HG03066 (cell line): ENCODE measurements around the gene ENC1.

Experiments
- ATAC-seq: cut with Tn5 transposase; IDR thresholded peaks from one replicate; pipeline ENCODE4 v1.9.1; 2021; ENCODE audit warnings: low read depth; ENCODE audit not compliant: unreplicated experiment

Gene ENC1

GRCh38 chr5:74579215-74579614 lies 61.3 kb downstream of the ENC1 start:
- peak; percentile 75 for ATAC-seq

DNA sequence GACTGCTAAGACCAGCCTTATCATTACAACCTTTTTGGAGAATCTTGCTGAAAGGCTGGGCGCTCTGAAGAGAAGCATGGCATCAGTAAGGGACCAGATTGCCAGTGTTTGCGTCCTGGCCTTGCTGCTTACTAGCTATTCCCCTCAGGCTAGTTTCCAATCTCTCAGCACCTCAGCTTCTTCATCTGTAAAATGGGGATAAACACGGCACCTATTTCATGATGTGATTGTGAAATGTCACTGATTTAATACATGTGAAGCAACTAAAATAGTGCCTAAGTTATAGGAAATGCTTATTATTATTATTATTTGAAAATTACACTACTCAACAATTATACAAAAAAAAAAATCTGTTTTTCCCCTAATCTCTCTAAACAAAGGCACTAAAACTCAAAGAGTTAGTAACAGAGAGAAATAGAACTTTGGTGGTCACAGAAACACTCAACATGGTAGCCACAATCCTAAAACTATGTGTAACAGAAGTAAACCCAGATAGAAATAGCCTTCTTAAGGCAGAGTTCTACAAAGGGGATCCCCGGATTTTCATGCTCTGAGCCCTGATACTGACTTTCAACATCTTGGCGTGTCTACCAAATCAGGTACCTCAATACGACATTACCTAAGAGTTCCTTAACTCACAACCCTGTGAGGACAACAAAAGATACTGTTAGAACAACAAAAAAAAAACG lies 62.0 kb downstream of the ENC1 start:
- ATAC-seq = peak; percentile 39
